ENCODE data around the gene AMZ1.
"Not testable (repeated sequence)": the region's sequence is repeated elsewhere in the genome, so short reads cannot be mapped to it uniquely, and the experiment has no call there.

Gene AMZ1

GRCh38 chr7:2667843-2668242 lies 20.2 kb upstream of the AMZ1 start:
- no peak for DNase-seq (ENCODE audit: low spot score)

DNA sequence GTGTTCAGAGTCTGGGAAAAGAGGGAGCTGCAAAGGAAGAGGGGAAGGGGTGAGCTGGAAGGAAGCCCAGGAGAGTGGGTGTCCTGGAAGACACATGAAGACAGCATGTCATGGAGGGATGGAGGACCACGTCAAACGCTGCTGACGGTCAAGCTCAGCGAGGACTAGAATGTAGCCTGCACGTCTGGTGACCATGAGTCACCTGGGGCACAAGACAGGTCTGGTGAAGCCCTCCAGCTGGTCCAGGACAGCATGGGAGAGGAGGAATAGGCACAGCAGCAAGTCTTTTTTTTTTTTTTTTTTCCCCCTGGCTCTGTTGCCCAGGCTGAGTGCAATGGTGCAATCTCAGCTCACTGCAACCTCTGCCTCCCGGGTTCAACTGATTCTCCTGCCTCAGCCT lies 19.6 kb upstream of the AMZ1 start:
- DNase-seq (ENCODE audit: low spot score): no peak

DNA sequence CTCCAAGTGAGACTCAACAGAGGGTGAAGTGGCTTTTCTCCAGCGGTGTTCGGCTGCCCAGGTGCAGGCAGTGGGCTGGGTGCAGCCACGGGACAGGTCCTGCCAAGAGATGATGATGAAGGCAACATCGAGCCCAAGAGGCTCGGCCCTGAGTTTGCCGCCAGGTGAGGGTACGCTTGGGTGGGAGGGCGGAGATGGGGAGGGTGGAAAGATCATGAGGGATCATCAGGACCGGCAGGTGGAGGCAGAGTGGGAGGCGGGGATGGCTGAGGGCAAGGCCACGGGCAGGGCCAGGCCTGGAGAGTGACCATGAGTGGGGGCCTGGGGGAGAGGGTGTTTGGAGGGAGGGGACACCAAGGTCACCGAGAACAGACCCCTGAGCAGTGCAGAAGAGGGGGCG lies 17.8 kb upstream of the AMZ1 start:
- DNase-seq (ENCODE audit: low spot score): no peak

- DNase-seq (ENCODE audit: low spot score): no peak
These were observed 17.1 kb upstream of the AMZ1 start for GRCh38 chr7:2670720-2671391.

DNA sequence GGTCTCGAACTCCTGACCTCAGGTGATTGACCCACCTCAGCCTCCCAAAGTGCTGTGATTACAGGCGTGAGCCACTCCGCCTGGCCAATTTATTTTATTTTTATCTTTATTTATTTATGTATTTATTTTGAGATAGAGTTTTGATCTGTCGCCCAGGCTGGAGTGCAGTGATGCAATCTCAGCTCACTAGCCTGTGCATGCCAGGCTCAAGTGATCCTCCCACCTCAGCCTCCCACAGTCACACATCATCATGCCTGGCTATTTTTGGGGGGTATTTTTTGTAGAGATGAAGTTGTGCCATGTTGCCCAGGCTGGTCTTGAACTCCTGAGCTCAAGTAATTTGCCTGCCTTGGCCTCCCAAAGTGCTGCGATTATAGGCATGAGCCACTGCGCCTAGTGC lies 14.8 kb upstream of the AMZ1 start:
- not testable (repeated sequence) for DNase-seq (ENCODE audit: low spot score)

DNA sequence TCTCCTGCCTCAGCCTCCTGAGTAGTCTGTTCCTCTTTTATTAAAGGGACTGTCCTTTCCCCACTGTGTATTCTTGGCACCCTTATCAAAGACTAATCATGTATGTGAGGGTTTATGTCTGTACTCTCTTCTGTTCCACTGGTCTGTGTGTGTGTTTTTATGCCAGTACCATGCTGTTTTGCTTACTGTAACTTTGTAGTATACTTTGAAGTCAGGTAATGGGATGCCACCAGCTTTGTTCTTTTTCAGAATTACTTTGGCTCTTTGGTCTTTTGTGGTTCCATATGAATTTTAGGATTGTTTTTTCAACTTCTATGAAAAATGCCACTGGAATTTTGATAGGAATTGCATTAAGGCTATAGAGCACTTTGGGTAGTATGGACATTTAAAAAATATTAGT lies 14.1 kb upstream of the AMZ1 start:
- no peak for DNase-seq (ENCODE audit: low spot score)

DNA sequence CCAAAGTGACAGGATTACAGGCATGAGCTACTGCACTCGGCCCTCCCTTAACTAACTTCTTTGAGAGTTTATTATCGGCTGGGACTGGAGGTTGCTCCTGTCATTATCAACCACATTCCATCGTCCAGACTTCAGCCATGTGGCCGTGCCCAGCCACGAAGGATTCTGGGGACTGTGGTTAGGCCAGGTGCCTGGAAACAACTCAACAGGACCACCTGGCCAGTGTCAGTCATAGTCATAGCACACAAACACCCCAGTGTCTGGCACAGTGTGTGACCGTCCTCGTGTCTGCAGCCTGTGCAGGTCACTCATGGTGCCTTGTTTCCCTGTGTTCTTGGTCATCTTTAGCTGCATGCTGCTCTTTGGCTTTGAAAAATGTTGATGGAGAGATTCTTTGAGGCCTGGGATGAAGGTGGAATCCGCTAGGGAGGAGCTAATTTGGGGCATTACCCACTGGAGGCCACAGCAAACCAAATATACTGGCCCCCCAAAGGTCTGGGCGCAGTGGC lies 12.7 kb upstream of the AMZ1 start:
- no peak for DNase-seq (ENCODE audit: low spot score)

- not testable (repeated sequence) for DNase-seq (ENCODE audit: low spot score)
These were observed 11.4 kb upstream of the AMZ1 start for GRCh38 chr7:2676576-2676975.

DNA sequence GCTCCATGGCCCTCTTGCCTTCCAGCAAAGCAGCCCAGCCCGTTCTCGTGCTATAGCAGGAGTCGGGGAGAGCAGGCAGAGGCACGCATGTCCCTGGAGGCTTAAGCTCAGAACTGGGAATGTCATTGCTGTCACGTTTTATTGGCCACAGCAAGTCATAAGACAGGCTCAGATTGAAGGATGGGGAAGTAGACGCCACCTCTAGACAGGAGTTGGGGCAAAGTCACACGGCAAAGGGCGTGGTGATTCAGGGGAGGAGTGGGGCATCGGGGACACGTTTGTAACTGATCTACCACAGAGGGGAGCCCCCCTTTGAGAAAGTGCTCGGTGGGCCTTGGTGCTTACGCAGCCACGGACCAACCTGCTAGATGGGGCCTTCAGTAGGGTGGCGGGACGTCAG lies 9.5 kb upstream of the AMZ1 start:
- DNase-seq (ENCODE audit: low spot score): not testable (repeated sequence)

- not testable (repeated sequence) for DNase-seq (ENCODE audit: low spot score)
These were observed 8.6 kb upstream of the AMZ1 start for GRCh38 chr7:2679135-2680127.

DNA sequence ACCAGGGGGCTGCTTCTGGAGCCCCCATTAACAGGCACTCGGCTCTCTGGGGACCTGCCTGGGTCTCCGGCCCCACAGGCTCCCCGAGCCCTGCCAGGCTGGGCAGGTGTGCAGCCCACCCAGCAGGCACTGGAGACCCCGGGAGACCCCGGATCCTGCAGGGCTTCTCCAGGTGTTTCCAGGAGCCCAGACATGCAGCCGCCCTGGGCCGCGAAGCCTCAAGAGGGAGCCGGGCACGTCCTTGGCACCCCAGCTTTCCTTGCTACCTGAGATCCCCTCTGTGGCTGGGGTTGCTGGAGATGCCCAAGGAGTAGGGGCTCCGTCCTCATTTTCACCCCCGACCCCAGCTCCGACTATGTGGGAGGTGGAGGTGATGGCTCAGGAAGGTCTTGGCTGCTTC lies 7.7 kb upstream of the AMZ1 start:
- no peak for DNase-seq (ENCODE audit: low spot score)

DNA sequence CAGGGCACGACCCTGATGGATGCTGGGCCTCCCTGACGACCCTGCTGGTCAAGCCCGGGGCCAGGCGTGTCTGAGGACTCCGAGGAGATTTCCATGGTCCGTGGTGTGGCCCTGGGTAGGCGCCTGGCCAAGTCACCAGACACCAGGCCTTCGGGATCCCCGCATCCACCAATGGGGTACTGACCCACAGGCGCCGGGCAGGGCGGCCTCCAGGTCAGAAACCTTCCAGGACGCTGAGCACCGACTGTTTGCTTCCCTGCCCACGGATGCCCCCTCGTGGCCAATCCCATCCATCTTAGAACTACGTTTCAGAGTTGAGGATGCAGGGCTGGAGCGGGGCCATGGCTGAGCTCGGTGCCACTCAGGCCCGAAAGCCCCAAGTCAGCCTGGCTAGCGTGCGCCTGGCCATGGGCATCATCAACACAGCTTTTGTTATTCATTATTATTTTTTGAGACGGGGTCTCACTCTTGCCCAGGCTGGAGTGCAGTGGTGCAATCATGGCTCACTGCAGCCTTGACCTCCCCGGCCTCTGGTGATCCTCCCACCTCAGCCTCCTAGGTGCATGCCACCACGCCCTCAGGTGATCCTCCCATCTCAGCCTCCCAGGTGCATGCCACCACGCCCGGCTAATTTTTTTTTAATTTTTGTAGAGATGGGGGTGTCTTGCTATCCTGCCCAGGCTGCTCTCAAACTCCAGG lies 7.1 kb upstream of the AMZ1 start:
- DNase-seq (ENCODE audit: low spot score): peak; percentile 86

DNA sequence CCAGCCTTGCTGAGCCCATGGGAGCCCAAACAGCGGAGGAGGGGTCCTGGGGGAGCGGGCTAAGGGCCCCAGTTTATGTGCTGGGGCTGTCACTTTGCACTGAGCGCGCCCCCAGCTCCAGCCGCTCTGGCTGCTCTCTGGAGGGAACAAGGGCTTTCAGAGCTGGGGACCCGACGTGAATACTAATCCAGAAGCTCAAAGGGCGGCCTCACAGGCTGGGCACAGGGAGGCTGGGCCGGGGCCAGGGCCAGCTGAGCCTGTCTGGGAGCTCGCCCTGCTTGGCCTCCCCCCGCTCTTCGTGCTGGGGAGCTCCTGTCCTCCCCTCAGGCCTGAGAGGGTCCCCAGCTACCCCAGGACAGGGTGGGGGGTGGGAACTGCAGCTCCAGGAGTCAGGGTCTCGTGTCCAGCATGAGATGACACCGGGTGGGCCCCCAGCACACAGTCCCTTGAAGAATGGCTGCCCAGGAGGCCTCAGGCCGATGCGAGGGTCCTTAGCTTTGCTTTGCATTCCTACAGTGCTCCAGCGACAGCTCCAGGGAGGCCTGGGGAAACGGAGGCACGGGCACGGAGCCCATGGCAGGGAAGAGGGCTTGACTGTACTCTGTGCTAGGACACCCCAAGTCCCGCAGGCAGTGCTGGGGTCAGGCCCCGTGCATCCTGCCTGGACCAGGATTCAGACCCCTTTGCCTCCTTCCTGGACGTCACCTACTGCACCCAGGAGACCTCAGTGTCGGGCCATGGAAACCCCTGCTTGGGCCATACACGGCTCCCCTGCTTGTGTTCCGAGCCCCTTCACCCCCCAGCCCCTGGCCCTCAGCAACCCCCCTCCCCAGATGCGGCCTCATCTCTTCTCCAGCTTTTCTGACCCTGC lies 5.8 kb upstream of the AMZ1 start:
- peak; percentile 98 for DNase-seq (ENCODE audit: low spot score)

GRCh38 chr7:2684501-2684900 lies 3.5 kb upstream of the AMZ1 start:
- no peak for DNase-seq (ENCODE audit: low spot score)

- DNase-seq (ENCODE audit: low spot score): no peak
These were observed 1.9 kb upstream of the AMZ1 start for GRCh38 chr7:2686101-2686500.

- no peak for DNase-seq (ENCODE audit: low spot score)
These were observed 598 bp upstream of the AMZ1 start for GRCh38 chr7:2687338-2687869.

- DNase-seq (ENCODE audit: low spot score): peak; percentile 63
These were observed 674 bp downstream of the AMZ1 start for GRCh38 chr7:2688409-2689342.

GRCh38 chr7:2689343-2689847 lies 1.4 kb downstream of the AMZ1 start:
- no peak for DNase-seq (ENCODE audit: low spot score)

- DNase-seq (ENCODE audit: low spot score): no peak
These were observed 2.1 kb downstream of the AMZ1 start for GRCh38 chr7:2689951-2690705.

All from pons (tissue), 1 donor.